Esophagus muscularis mucosa (tissue), 3 donors: ENCODE data around the gene NUP214.

Source experiments
- CTCF ChIP-seq, 3 experiments: fragments of 200-600 bp in 2 of 3; fragments of 450-650 bp in 1 of 3; sonication (generic) in 2 of 3; IDR thresholded peaks; one replicate each; pipeline ENCODE4 v1.5.1; 2017 to 2019; ENCODE audit warnings: antibody characterized with exemption in 3 of 3, mild to moderate bottlenecking in 2 of 3, moderate library complexity in 1 of 3
- POLR2A ChIP-seq: fragments of 450-650 bp; IDR thresholded peaks from one replicate; pipeline ENCODE4 v1.6.1; 2017; ENCODE audit warnings: antibody characterized with exemption, moderate library complexity, mild to moderate bottlenecking, low read depth

GRCh38 chr9:131094622-131095021 lies 30.8 kb upstream of the NUP214 start:
- TF ChIP-seq CTCF (IDR thresholded peaks at IDR 0.05), result no peak
- no peak for TF ChIP-seq POLR2A
